Sigmoid colon (tissue), 7 donors: ENCODE results near the gene OLFML1. TPM values are rescaled to one million over a fixed set of nuclear protein-coding genes. Genes with fewer than 3 reads are reported as not detected.

Source experiments
- DNase-seq: peaks from one replicate; pipeline ENCODE4 v3.0.0-alpha.2; 2019
- H3K27ac ChIP-seq, 4 donors: fragments of 200-600 bp; sonication (generic); one replicate each; pipeline ENCODE4 v1.5.1; 2016 to 2019; ENCODE audit warnings: mild to moderate bottlenecking in 1 of 4
- H3K27me3 ChIP-seq, 3 donors: fragments of 200-600 bp; sonication (generic); one replicate each; pipeline ENCODE4 v1.5.1; 2019; ENCODE audit warnings: mild to moderate bottlenecking in 1 of 3
- H3K36me3 ChIP-seq, 4 donors: fragments of 200-600 bp; sonication (generic); one replicate each; pipeline ENCODE4 v1.5.1; 2016 to 2019
- H3K4me1 ChIP-seq, 4 donors: fragments of 200-600 bp; sonication (generic); one replicate each; pipeline ENCODE4 v1.5.1; 2017 to 2019
- H3K4me3 ChIP-seq, 4 donors: fragments of 200-600 bp; sonication (generic); one replicate each; pipeline ENCODE4 v1.5.1; 2017 to 2019; ENCODE audit warnings: mild to moderate bottlenecking in 2 of 4, moderate library complexity in 1 of 4
- H3K9me3 ChIP-seq, 4 donors: fragments of 200-600 bp in 3 of 4; sonication (generic) in 3 of 4; one replicate each; pipeline versions ENCODE4 v1.5.1 to v1.6.1; 2013 to 2019
- CTCF ChIP-seq, 4 experiments: fragments of 450-650 bp in 3 of 4; fragments of 200-600 bp in 1 of 4; IDR thresholded peaks; one replicate each; pipeline ENCODE4 v1.5.1; 2016 to 2019; ENCODE audit warnings: antibody characterized with exemption in 4 of 4, mild to moderate bottlenecking in 3 of 4, moderate library complexity in 2 of 4
- EP300 ChIP-seq, 4 donors: sonication (generic); formaldehyde crosslinking; IDR thresholded peaks; one replicate each; pipeline ENCODE4 v1.6.1; 2017; ENCODE audit warnings: antibody characterized with exemption in 4 of 4
- POLR2A ChIP-seq, 2 donors: fragments of 450-650 bp; IDR thresholded peaks; one replicate each; pipeline ENCODE4 v1.6.1; 2016; ENCODE audit warnings: antibody characterized with exemption in 2 of 2, mild to moderate bottlenecking in 2 of 2, moderate library complexity in 2 of 2
- POLR2AphosphoS5 ChIP-seq, 4 donors: sonication (generic); formaldehyde crosslinking; IDR thresholded peaks; one replicate each; pipeline ENCODE4 v1.6.1; 2017; ENCODE audit warnings: antibody characterized with exemption in 4 of 4
- WGBS, 2 donors: extraction: QIAGEN DNeasy Blood & Tissue Kit; methylation state at CpG; one replicate each; pipeline ENCODE4 v1.1.7; 2013; 5-methylcytosine and 5-hydroxymethylcytosine counted together
- intact Hi-C: fragments of 100-400 bp; cut with DNase I; formaldehyde crosslinking; loops from one replicate; pipeline ENCODE4 v1.15.1; 2023
- polyA plus RNA-seq, 3 donors: library from polyadenylated mRNA; stranded (reverse); fragments of 200-250 nt; gene quantifications; one replicate each; pipeline ENCODE4 v1.2.3, GENCODE V29; 2013
- total RNA-seq, 4 donors: library from RNA; depleted of rRNA; stranded (reverse); fragments of >200 nt; gene quantifications; one replicate each; pipeline ENCODE4 v1.1.0, GENCODE V29; 2016
- donor health status: healthy with polysubstance abuse.
- donor health status: Bipolar disorder and iron deficiency.
- donor health status: healthy.

The OLFML1 gene
- total and polyA plus RNA-seq, 7 donors, result 1.8 to 14.7 (median 4.9) TPM; not detected in 1

- intact Hi-C loops, result no loop called here
- no peak overlapping the region for H3K4me3 ChIP-seq
- no peaks in the 10 kb centered on the region for H3K4me1 ChIP-seq
- H3K27ac ChIP-seq, result no peak overlapping the region
- no peak for DNase-seq
- no peaks in the 10 kb centered on the region for H3K9me3 ChIP-seq
- no peak for TF ChIP-seq POLR2A (IDR thresholded peaks at IDR 0.05)
- TF ChIP-seq POLR2AphosphoS5 (IDR thresholded peaks at IDR 0.05), result no peak
- no peak for TF ChIP-seq CTCF (IDR thresholded peaks at IDR 0.05)
- TF ChIP-seq EP300 (IDR thresholded peaks at IDR 0.05), result no peak
- WGBS, 2 donors, result 94 to 95% methylated on average over 5 of the region's 5 CpGs
- H3K36me3 ChIP-seq, result no peaks in the 10 kb centered on the region
- H3K27me3 ChIP-seq, result no peaks in the 10 kb centered on the region
Measured at GRCh38 chr11:7469351-7469865, 15.9 kb upstream of the OLFML1 start.

- 92 to 93% methylated on average over 7 of the region's 7 CpGs for WGBS, 2 donors
- Histone ChIP-seq H3K27me3 (no peaks in the 10 kb centered on the region), H3K9me3 (no peaks in the 10 kb centered on the region), H3K36me3 (no peaks in the 10 kb centered on the region), H3K4me3 (no peak overlapping the region), H3K27ac (no peak overlapping the region), H3K4me1 (no peaks in the 10 kb centered on the region)
- TF ChIP-seq CTCF (IDR thresholded peaks at IDR 0.05), result no peak
- no peak for TF ChIP-seq POLR2AphosphoS5 (IDR thresholded peaks at IDR 0.05)
- TF ChIP-seq POLR2A (IDR thresholded peaks at IDR 0.05), result no peak
- TF ChIP-seq EP300 (IDR thresholded peaks at IDR 0.05), result no peak
- no peak for DNase-seq
- intact Hi-C loops, result no loop called here
Measured at GRCh38 chr11:7471071-7471470, 14.2 kb upstream of the OLFML1 start.

GRCh38 chr11:7473717-7474116 is 11.6 kb upstream of the OLFML1 start:
- H3K36me3 ChIP-seq, result no peaks in the 10 kb centered on the region
- no peak for DNase-seq
- H3K9me3 ChIP-seq, result no peaks in the 10 kb centered on the region
- no peak overlapping the region for H3K4me3 ChIP-seq
- H3K27ac ChIP-seq, result no peak overlapping the region
- intact Hi-C loops, result no loop called here
- WGBS, 2 donors, result 54 to 78% methylated on average over 1 of the region's 1 CpG
- TF ChIP-seq CTCF (IDR thresholded peaks at IDR 0.05), result no peak
- no peak for TF ChIP-seq POLR2A (IDR thresholded peaks at IDR 0.05)
- TF ChIP-seq POLR2AphosphoS5 (IDR thresholded peaks at IDR 0.05), result no peak
- no peak for TF ChIP-seq EP300 (IDR thresholded peaks at IDR 0.05)
- H3K27me3 ChIP-seq, result no peaks in the 10 kb centered on the region
- no peaks in the 10 kb centered on the region for H3K4me1 ChIP-seq

- TF ChIP-seq POLR2AphosphoS5 (IDR thresholded peaks at IDR 0.05), result no peak
- TF ChIP-seq POLR2A (IDR thresholded peaks at IDR 0.05), result no peak
- no peak for TF ChIP-seq CTCF (IDR thresholded peaks at IDR 0.05)
- TF ChIP-seq EP300 (IDR thresholded peaks at IDR 0.05), result no peak
- Histone ChIP-seq H3K4me3 (no peak overlapping the region), H3K4me1 (peaks cover 0 to 6% (median 0%) of the 10 kb centered on the region in 4 donors), H3K9me3 (no peaks in the 10 kb centered on the region), H3K27me3 (no peaks in the 10 kb centered on the region), H3K27ac (no peak overlapping the region), H3K36me3 (no peaks in the 10 kb centered on the region)
- intact Hi-C loops, result no loop called here
- WGBS, 2 donors, result 64 to 71% methylated on average over 2 of the region's 2 CpGs
- DNase-seq, result no peak
Measured at GRCh38 chr11:7480113-7480512, 5.2 kb upstream of the OLFML1 start.

GRCh38 chr11:7484131-7484530 is 1.2 kb upstream of the OLFML1 start:
- Histone ChIP-seq H3K4me3 (no peak overlapping the region), H3K27ac (no peak overlapping the region), H3K36me3 (no peaks in the 10 kb centered on the region), H3K27me3 (no peaks in the 10 kb centered on the region), H3K4me1 (peaks cover 0 to 6% (median 0%) of the 10 kb centered on the region in 4 donors), H3K9me3 (no peaks in the 10 kb centered on the region)
- WGBS, 2 donors, result 83 to 90% methylated on average over 3 of the region's 3 CpGs
- DNase-seq, result no peak
- intact Hi-C loops, result no loop called here
- TF ChIP-seq EP300 (IDR thresholded peaks at IDR 0.05) (no peak), POLR2A (IDR thresholded peaks at IDR 0.05) (no peak)
